Adrenal gland (tissue), 12 donors: Measurements from ENCODE around the gene ARHGEF33. TPM values are rescaled to one million over a fixed set of nuclear protein-coding genes. Genes with fewer than 3 reads are reported as not detected.

ENCODE experiments used
- DNase-seq, 7 donors: peaks; one replicate each; pipeline ENCODE4 v3.0.0-alpha.2; 2019 to 2020
- H3K27ac ChIP-seq, 5 donors: fragments of 200-600 bp; sonication (generic) in 4 of 5; 1 replicate in 3 of 5; 2 replicates in 2 of 5; pipeline versions ENCODE4 v1.5.1 to v1.8.0; 2016 to 2020; ENCODE audit warnings: mild to moderate bottlenecking in 1 of 5
- H3K27me3 ChIP-seq: fragments of 200-600 bp; 2 replicates; pipeline ENCODE4 v1.8.0; 2021
- H3K36me3 ChIP-seq, 2 donors: fragments of 200-600 bp; replicated peaks in 1 of 2; 1 replicate in 1 of 2; 2 replicates in 1 of 2; pipeline versions ENCODE4 v1.5.1 to v1.8.0; 2018 to 2022
- H3K4me1 ChIP-seq, 2 donors: fragments of 200-600 bp; replicated peaks in 1 of 2; 1 replicate in 1 of 2; 2 replicates in 1 of 2; pipeline versions ENCODE4 v1.5.1 to v1.8.0; 2018 to 2021
- H3K4me3 ChIP-seq, 4 donors: fragments of 200-600 bp; sonication (generic) in 3 of 4; one replicate each; pipeline ENCODE4 v1.5.1; 2016 to 2018
- H3K9me3 ChIP-seq, 3 donors: fragments of 200-600 bp; sonication (generic) in 1 of 3; replicated peaks in 1 of 3; 1 replicate in 2 of 3; 2 replicates in 1 of 3; pipeline versions ENCODE4 v1.5.1 to v1.8.0; 2016 to 2021
- POLR2A ChIP-seq, 2 donors: fragments of 450-650 bp; IDR thresholded peaks; one replicate each; pipeline ENCODE4 v1.6.1; 2017; ENCODE audit warnings: antibody characterized with exemption in 2 of 2, mild to moderate bottlenecking in 2 of 2, moderate library complexity in 1 of 2
- WGBS, 4 donors: extraction: QIAGEN DNeasy Blood & Tissue Kit in 2 of 4; methylation state at CpG; one replicate each; pipeline versions ENCODE4 v1.1.5 to v1.1.7; 2013 to 2017; 5-methylcytosine and 5-hydroxymethylcytosine counted together
- intact Hi-C, 2 donors: fragments of 100-400 bp; cut with DNase I; formaldehyde crosslinking; loops; one replicate each; pipeline versions ENCODE4 v1.14.1 to v1.15.0; 2022 to 2023
- polyA plus RNA-seq, 3 donors: library from polyadenylated mRNA; stranded (reverse); fragments of 200-250 nt in 2 of 3; fragments of 350-450 nt in 1 of 3; fragmentation: Illumina TruSeq in 1 of 3; extraction: RNeasy Lipid Tissue Mini Kit (QIAGEN cat#74804) in 1 of 3; gene quantifications; one replicate each; pipeline ENCODE4 v1.2.3, GENCODE V29; 2013 to 2014
- total RNA-seq, 9 donors: library from RNA; depleted of rRNA in 4 of 9; stranded (reverse); fragments of >200 nt in 4 of 9; fragments of 120-200 nt in 1 of 9; fragmentation: NEBNext Ultra II Directional in 1 of 9; extraction: Animal tissue kit (Norgen Biotek cat#: 25700) in 1 of 9; gene quantifications; one replicate each; pipeline versions ENCODE4 v1.1.0 to v1.2.4, GENCODE V29; 2013 to 2023
- TF ChIP-seq, protein P1 (sequence below), 6 experiments: fragments of 450-650 bp in 4 of 6; fragments of 200-600 bp in 2 of 6; sonication (generic) in 1 of 6; IDR thresholded peaks; 1 replicate in 5 of 6; 2 replicates in 1 of 6; pipeline versions ENCODE4 v1.5.1 to v1.8.0; 2016 to 2021; ENCODE audit warnings: antibody characterized with exemption in 6 of 6, mild to moderate bottlenecking in 2 of 6, moderate library complexity in 1 of 6
- donor health status: healthy with polysubstance abuse.
- donor health status: Bipolar disorder and iron deficiency.
- donor health status: DM: yes; HTN: yes; CAD: no.
- donor health status: DM: no; HTN: no; CAD: no.
- donor health status: DM: no; HTN: no; CAD: no.
- donor health status: DM: yes; HTN: yes; CAD: no.

The ARHGEF33 gene
- total and polyA plus RNA-seq, 12 donors: 0.49 to 8.3 (median 1.9) TPM

DNA sequence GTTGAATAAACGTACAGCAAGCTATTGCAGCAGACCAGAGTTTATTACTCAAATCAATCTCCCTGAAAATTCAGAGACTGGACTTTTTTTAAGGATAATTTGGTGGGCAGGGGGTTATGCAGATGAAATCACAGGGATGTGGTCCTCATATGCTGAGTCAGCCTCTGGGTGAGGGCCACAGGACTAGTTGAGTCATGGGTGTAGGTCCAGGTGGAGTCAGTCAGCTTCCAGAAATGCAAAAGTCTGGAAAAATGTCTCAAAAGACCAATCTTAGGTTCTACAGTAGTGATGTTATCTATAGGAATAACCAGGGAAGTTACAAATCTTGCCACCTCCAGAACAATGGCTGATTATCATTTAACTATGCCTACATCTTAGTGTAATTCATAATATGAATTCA, 51.1 kb downstream of the ARHGEF33 start:
- no peak overlapping the region for H3K27ac ChIP-seq
- no peaks in the 10 kb centered on the region for H3K9me3 ChIP-seq
- DNase-seq: no peak
- H3K4me3 ChIP-seq: no peak overlapping the region
- WGBS, 4 donors: 76 to 95% (median 91%) methylated on average over 1 of the region's 1 CpG
- TF ChIP-seq POLR2A (IDR thresholded peaks at IDR 0.05): no peak
- TF ChIP-seq, protein P1, sequence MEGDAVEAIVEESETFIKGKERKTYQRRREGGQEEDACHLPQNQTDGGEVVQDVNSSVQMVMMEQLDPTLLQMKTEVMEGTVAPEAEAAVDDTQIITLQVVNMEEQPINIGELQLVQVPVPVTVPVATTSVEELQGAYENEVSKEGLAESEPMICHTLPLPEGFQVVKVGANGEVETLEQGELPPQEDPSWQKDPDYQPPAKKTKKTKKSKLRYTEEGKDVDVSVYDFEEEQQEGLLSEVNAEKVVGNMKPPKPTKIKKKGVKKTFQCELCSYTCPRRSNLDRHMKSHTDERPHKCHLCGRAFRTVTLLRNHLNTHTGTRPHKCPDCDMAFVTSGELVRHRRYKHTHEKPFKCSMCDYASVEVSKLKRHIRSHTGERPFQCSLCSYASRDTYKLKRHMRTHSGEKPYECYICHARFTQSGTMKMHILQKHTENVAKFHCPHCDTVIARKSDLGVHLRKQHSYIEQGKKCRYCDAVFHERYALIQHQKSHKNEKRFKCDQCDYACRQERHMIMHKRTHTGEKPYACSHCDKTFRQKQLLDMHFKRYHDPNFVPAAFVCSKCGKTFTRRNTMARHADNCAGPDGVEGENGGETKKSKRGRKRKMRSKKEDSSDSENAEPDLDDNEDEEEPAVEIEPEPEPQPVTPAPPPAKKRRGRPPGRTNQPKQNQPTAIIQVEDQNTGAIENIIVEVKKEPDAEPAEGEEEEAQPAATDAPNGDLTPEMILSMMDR (IDR thresholded peaks at IDR 0.05): no peak
- H3K27me3 ChIP-seq: no peaks in the 10 kb centered on the region
- intact Hi-C loops: no loop called here
- H3K4me1 ChIP-seq: no peaks in the 10 kb centered on the region
- no peaks in the 10 kb centered on the region for H3K36me3 ChIP-seq

DNA sequence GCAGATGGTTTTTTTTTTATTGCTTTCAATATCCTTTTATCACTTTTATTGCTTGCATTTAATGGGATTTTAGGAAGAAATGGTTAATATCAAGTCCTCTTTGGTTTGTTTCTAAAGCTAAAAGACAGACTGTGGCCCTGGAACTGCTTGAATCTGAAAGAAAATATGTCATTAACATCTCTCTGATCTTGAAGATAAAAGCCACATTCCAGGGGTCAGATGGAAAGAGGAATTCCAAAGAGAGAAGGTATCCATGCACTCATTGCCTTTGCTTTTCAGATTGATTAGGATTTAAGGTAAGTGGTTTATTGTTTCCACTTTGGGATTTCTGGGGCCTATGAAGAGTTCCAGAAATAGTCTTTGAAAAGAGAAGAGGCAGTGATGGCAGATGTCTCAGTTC, 54.1 kb downstream of the ARHGEF33 start:
- Histone ChIP-seq H3K4me3 (no peak overlapping the region), H3K9me3 (no peaks in the 10 kb centered on the region), H3K27me3 (no peaks in the 10 kb centered on the region), H3K4me1 (no peaks in the 10 kb centered on the region), H3K27ac (no peak overlapping the region), H3K36me3 (no peaks in the 10 kb centered on the region)
- no peak for DNase-seq
- TF ChIP-seq, protein P1 (IDR thresholded peaks at IDR 0.05): no peak
- TF ChIP-seq POLR2A (IDR thresholded peaks at IDR 0.05): no peak
- intact Hi-C loops: no loop called here

DNA sequence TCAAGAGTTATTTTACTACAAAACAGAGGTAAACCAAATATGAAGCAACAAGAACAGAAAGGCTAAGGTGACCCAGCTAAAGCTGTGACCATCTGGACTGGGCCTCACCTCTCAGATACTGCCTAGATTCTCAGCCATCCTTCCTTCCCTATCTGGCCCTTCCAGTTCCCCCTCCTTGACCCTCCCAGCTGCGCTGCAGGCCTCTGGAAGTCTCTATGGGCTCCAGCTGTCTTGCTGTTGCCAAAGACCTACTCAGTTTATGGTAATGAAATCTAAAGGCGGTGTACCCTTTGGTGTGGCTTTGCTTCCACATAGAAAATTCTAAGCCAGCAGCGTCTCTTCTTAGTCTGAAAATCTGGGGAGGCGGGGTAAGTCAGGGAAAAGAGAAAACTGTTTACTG, 55.7 kb downstream of the ARHGEF33 start:
- intact Hi-C loops: no loop called here
- no peaks in the 10 kb centered on the region for H3K4me1 ChIP-seq
- peak overlapping the region in 1 of 5 donors; percentile 13 for H3K27ac ChIP-seq
- no peaks in the 10 kb centered on the region for H3K36me3 ChIP-seq
- TF ChIP-seq POLR2A (IDR thresholded peaks at IDR 0.05): no peak
- TF ChIP-seq, protein P1 (IDR thresholded peaks at IDR 0.05): no peak
- WGBS, 4 donors: 88 to 95% (median 90%) methylated on average over 4 of the region's 4 CpGs
- no peaks in the 10 kb centered on the region for H3K27me3 ChIP-seq
- no peak for DNase-seq
- H3K4me3 ChIP-seq: no peak overlapping the region
- H3K9me3 ChIP-seq: no peaks in the 10 kb centered on the region

DNA sequence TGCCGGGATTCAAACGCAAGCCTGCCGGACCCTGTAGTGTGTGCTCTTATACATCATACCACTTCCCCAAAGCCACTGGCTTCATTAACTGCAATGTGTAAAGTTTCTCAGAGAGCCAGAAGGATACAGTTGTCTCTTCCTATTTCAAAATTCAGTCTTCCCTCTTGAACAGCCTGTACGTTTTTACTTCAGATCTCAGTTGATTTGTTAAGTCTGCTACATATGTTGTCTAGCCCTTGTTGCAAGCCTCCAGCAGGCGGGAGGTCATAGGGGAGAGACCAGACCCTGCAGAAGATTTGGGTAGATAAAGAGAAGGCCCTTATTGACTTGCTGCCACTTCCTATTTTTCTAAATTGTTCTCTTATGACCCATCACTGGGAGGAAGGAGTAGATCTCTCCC, 56.2 kb downstream of the ARHGEF33 start:
- no peak for TF ChIP-seq POLR2A (IDR thresholded peaks at IDR 0.05)
- TF ChIP-seq, protein P1 (IDR thresholded peaks at IDR 0.05): no peak
- WGBS, 4 donors: 77 to 84% (median 83%) methylated on average over 5 of the region's 5 CpGs
- Histone ChIP-seq H3K4me1 (no peaks in the 10 kb centered on the region), H3K27ac (no peak overlapping the region), H3K27me3 (no peaks in the 10 kb centered on the region), H3K4me3 (no peak overlapping the region), H3K36me3 (no peaks in the 10 kb centered on the region), H3K9me3 (no peaks in the 10 kb centered on the region)
- DNase-seq: no peak
- intact Hi-C loops: no loop called here
